B cell (primary cell): ENCODE measurements around the gene CRTC1.

Experiments used
- EZH2 ChIP-seq: IDR thresholded peaks from 2 replicates; pipeline ENCODE4 v1.6.1; 2012; ENCODE audit warnings: borderline replicate concordance, low read depth, mild to moderate bottlenecking, moderate library complexity, low read length; ENCODE audit not compliant: insufficient read depth, poor library complexity, severe bottlenecking
- TF ChIP-seq, protein P1 (sequence below): fragments of 200-600 bp; IDR thresholded peaks from one replicate; pipeline ENCODE4 v1.8.0; 2022; ENCODE audit warnings: antibody characterized with exemption, mild to moderate bottlenecking

GRCh38 chr19:18663940-18664530 lies 19.4 kb upstream of the CRTC1 start:
- TF ChIP-seq, protein P1, sequence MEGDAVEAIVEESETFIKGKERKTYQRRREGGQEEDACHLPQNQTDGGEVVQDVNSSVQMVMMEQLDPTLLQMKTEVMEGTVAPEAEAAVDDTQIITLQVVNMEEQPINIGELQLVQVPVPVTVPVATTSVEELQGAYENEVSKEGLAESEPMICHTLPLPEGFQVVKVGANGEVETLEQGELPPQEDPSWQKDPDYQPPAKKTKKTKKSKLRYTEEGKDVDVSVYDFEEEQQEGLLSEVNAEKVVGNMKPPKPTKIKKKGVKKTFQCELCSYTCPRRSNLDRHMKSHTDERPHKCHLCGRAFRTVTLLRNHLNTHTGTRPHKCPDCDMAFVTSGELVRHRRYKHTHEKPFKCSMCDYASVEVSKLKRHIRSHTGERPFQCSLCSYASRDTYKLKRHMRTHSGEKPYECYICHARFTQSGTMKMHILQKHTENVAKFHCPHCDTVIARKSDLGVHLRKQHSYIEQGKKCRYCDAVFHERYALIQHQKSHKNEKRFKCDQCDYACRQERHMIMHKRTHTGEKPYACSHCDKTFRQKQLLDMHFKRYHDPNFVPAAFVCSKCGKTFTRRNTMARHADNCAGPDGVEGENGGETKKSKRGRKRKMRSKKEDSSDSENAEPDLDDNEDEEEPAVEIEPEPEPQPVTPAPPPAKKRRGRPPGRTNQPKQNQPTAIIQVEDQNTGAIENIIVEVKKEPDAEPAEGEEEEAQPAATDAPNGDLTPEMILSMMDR, result no peak
- TF ChIP-seq EZH2, result no peak
